Thoracic aorta (tissue), 2 donors: ENCODE data around the gene C1orf122. TPM values are rescaled to one million over a fixed set of nuclear protein-coding genes. Genes with fewer than 3 reads are reported as not detected.

Source experiments
- ATAC-seq: fragments of 150-250 bp; one replicate; pipeline ENCODE4 v1.8.0; 2017; ENCODE audit warnings: low read depth; ENCODE audit not compliant: insufficient number of reproducible peaks, low FRiP score
- DNase-seq: peaks from one replicate; pipeline ENCODE4 v3.0.0-alpha.2; 2020; ENCODE audit warnings: low spot score
- H3K27ac ChIP-seq, 2 donors: fragments of 200-600 bp; sonication (generic); 1 replicate in 1 of 2; 2 replicates in 1 of 2; pipeline ENCODE4 v1.5.1; 2016; ENCODE audit warnings: mild to moderate bottlenecking in 2 of 2, moderate library complexity in 2 of 2
- H3K27me3 ChIP-seq: fragments of 200-600 bp; sonication (generic); replicated peaks from 2 replicates; pipeline ENCODE4 v1.6.0; 2016; ENCODE audit warnings: mild to moderate bottlenecking; ENCODE audit not compliant: insufficient read depth
- H3K36me3 ChIP-seq: fragments of 200-600 bp; sonication (generic); one replicate; pipeline ENCODE4 v1.5.1; 2016
- H3K4me1 ChIP-seq, 2 donors: fragments of 200-600 bp; sonication (generic); 1 replicate in 1 of 2; 2 replicates in 1 of 2; pipeline versions ENCODE4 v1.5.1 to v1.6.0; 2016; ENCODE audit warnings: low read depth in 2 of 2, mild to moderate bottlenecking in 1 of 2; ENCODE audit not compliant: control insufficient read depth in 1 of 2
- H3K4me3 ChIP-seq: fragments of 200-600 bp; sonication (generic); 2 replicates; pipeline ENCODE4 v1.5.1; 2016; ENCODE audit warnings: mild to moderate bottlenecking
- H3K9me3 ChIP-seq: fragments of 200-600 bp; sonication (generic); 2 replicates; pipeline ENCODE4 v1.5.1; 2016
- CTCF ChIP-seq: fragments of 200-600 bp; sonication (generic); IDR thresholded peaks from one replicate; pipeline ENCODE4 v1.5.1; 2019; ENCODE audit warnings: antibody characterized with exemption
- total RNA-seq, 2 donors: library from RNA; depleted of rRNA; stranded (reverse); fragments of >200 nt; gene quantifications; one replicate each; pipeline versions ENCODE4 v1.1.0 to v1.2.3, GENCODE V29; 2016

C1orf122 gene
- total RNA-seq, result 10 to 100 TPM; 33.9 to 96.0 TPM

GRCh38 chr1:37807555-37808368 is at the start of gene C1orf122, which contains the start of gene YRDC:
Gene C1orf122 (plus strand): TSS chr1:37807790. CDS start chr1:37808405, 615 bp downstream.
Gene YRDC (minus strand): TSS chr1:37808208. CDS start chr1:37808180, 28 bp downstream.
- Histone ChIP-seq H3K27me3 (no peaks in the 10 kb centered on the region), H3K4me3 (peak within 1 kb of the TSS; percentile 91), H3K4me1 (peaks cover 12 to 30% of the 10 kb centered on the region in 2 donors), H3K27ac (peak within 1 kb of the TSS; percentile 84 to 91), H3K36me3 (peaks cover 32% of the 10 kb centered on the region), H3K9me3 (no peaks in the 10 kb centered on the region)
- peak; percentile 76 for DNase-seq
- peak; percentile 93 for ATAC-seq
- no peak for TF ChIP-seq CTCF

- H3K9me3 ChIP-seq, result no peaks in the 10 kb centered on the region
- no peak for TF ChIP-seq CTCF
- no peaks in the 10 kb centered on the region for H3K4me1 ChIP-seq
- H3K4me3 ChIP-seq, result no peak overlapping the region
- ATAC-seq (no peak), DNase-seq (no peak)
- H3K36me3 ChIP-seq, result no peaks in the 10 kb centered on the region
- no peaks in the 10 kb centered on the region for H3K27me3 ChIP-seq
- H3K27ac ChIP-seq, result no peak overlapping the region
These were observed 48.1 kb upstream of the C1orf122 start for GRCh38 chr1:37759451-37759850.

GRCh38 chr1:37761416-37762095 is 46.0 kb upstream of the C1orf122 start:
- DNase-seq, result no peak
- Histone ChIP-seq H3K27ac (no peak overlapping the region), H3K4me1 (no peaks in the 10 kb centered on the region), H3K27me3 (peaks cover 4% of the 10 kb centered on the region), H3K36me3 (no peaks in the 10 kb centered on the region), H3K9me3 (no peaks in the 10 kb centered on the region), H3K4me3 (no peak overlapping the region)
- TF ChIP-seq CTCF, result no peak
- ATAC-seq, result no peak

- Histone ChIP-seq H3K4me3 (no peak overlapping the region), H3K27me3 (peaks cover 4% of the 10 kb centered on the region), H3K27ac (no peak overlapping the region), H3K9me3 (no peaks in the 10 kb centered on the region), H3K36me3 (no peaks in the 10 kb centered on the region), H3K4me1 (no peaks in the 10 kb centered on the region)
- no peak for TF ChIP-seq CTCF
- DNase-seq (no peak), ATAC-seq (no peak)
These were observed 45.1 kb upstream of the C1orf122 start for GRCh38 chr1:37762516-37762915.

- no peak overlapping the region for H3K27ac ChIP-seq
- H3K27me3 ChIP-seq, result peaks cover 4% of the 10 kb centered on the region
- H3K9me3 ChIP-seq, result no peaks in the 10 kb centered on the region
- no peaks in the 10 kb centered on the region for H3K36me3 ChIP-seq
- no peak overlapping the region for H3K4me3 ChIP-seq
- no peak for TF ChIP-seq CTCF
- ATAC-seq, result no peak
- no peaks in the 10 kb centered on the region for H3K4me1 ChIP-seq
- no peak for DNase-seq
These were observed 43.7 kb upstream of the C1orf122 start for GRCh38 chr1:37763791-37764413.
